ENCODE results near the gene GABBR2.
A peak's percentile ranks its signal among the peaks of the same experiment; 100 is the strongest.

The GABBR2 gene

DNA sequence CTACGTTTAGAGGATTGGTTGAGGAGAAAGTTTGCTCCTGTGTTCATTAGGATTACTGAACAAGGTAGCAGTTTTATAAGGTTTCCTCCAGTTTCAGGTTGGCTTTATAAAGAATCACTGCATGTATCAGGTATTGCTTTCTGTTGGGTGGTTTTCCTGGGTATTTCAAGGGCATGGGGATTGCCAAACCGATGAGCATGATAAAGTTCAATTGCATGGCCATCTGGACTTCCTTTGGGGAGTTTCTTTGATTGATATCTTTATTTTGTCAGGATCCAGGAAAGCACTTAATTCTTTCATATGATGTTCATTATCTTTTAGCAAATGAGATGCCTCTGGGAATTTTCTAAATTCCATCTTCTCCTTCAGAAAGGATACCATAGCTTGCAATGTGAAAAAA lies 10.3 kb upstream of the GABBR2 start:
- TF ChIP-seq ZFX (IDR thresholded peaks at IDR 0.05), result no peak
- TF ChIP-seq, protein P1, sequence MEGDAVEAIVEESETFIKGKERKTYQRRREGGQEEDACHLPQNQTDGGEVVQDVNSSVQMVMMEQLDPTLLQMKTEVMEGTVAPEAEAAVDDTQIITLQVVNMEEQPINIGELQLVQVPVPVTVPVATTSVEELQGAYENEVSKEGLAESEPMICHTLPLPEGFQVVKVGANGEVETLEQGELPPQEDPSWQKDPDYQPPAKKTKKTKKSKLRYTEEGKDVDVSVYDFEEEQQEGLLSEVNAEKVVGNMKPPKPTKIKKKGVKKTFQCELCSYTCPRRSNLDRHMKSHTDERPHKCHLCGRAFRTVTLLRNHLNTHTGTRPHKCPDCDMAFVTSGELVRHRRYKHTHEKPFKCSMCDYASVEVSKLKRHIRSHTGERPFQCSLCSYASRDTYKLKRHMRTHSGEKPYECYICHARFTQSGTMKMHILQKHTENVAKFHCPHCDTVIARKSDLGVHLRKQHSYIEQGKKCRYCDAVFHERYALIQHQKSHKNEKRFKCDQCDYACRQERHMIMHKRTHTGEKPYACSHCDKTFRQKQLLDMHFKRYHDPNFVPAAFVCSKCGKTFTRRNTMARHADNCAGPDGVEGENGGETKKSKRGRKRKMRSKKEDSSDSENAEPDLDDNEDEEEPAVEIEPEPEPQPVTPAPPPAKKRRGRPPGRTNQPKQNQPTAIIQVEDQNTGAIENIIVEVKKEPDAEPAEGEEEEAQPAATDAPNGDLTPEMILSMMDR (conservative IDR thresholded peaks at IDR 0.05), result no peak
- H3K27ac ChIP-seq, result no peak overlapping the region

DNA sequence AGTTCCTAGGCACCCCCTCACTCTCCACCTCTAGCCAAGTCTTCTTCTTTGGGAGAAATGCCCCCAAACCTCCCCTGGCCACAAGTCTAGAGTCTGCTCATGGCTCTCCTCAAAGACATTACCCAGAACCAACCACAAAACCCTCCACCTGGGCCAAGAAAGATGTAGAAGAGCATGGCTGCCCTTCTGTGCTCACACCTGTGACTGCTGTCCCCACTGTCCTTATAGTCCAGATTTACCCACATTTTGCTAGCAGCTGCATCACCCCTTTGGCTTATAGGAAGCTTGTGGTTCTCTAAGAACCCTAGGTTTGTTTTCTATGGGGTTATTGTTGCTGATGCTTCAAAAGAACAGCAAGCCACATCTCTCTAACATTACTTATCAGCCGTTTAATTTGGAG lies 6.1 kb upstream of the GABBR2 start:
- no peak overlapping the region for H3K27ac ChIP-seq
- TF ChIP-seq ZFX (IDR thresholded peaks at IDR 0.05), result no peak
- TF ChIP-seq, protein P1 (conservative IDR thresholded peaks at IDR 0.05), result no peak

DNA sequence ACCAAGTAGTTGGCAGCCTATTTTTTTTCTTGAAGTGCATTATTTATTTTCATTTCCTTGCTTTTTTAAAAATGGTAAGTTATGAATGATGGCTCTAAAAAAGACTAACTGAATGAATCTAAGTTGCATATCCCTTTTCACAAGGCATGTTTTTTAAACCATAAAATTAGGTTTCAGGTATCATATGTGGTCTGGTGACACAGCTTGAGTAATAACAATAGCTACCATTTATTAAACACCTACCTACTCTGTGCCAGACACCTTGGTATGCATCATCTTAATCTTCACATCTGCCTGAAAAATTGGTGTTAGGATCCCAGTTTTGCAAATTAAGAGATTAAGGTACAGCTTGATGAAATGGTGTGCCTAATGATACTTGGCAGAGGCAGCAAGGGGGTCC lies 4.3 kb upstream of the GABBR2 start:
- TF ChIP-seq, protein P1 (conservative IDR thresholded peaks at IDR 0.05), result no peak
- TF ChIP-seq ZFX (IDR thresholded peaks at IDR 0.05), result no peak
- H3K27ac ChIP-seq, result no peak overlapping the region

GRCh38 chr9:98709968-98710965 lies 1.5 kb upstream of the GABBR2 start:
- H3K27ac ChIP-seq, result no peak overlapping the region

GRCh38 chr9:98708103-98708932 lies 417 bp downstream of the GABBR2 start:
- TF ChIP-seq ZFX (IDR thresholded peaks at IDR 0.05), result no peak
- TF ChIP-seq, protein P1 (conservative IDR thresholded peaks at IDR 0.05), result no peak
- no peak overlapping the region for H3K27ac ChIP-seq

More at GRCh38 chr9:98709968-98710965, 1.5 kb upstream of the GABBR2 start:
- TF ChIP-seq, protein P1 (conservative IDR thresholded peaks at IDR 0.05), result no peak
- no peak for TF ChIP-seq ZFX (IDR thresholded peaks at IDR 0.05)

GRCh38 chr9:98707166-98708102 lies 1.3 kb downstream of the GABBR2 start:
- TF ChIP-seq, protein P1 (conservative IDR thresholded peaks at IDR 0.05), result peak; percentile 80
- no peak for TF ChIP-seq ZFX (IDR thresholded peaks at IDR 0.05)
- H3K27ac ChIP-seq, result no peak overlapping the region
